Hippocampal formation (tissue), 2 donors: Measurements from ENCODE around the gene TFIP11.

ENCODE experiments used
- DNase-seq, 2 donors: peaks; one replicate each; lab custom pipeline; 2025; lab: John Stamatoyannopoulos, UW

TFIP11 gene

GRCh38 chr22:26503758-26504157 lies 8.5 kb downstream of the TFIP11 start:
- no peak for DNase-seq

GRCh38 chr22:26502688-26503561 lies 9.3 kb downstream of the TFIP11 start:
- peak; percentile 15 to 47 for DNase-seq

- DNase-seq: no peak
These were observed 10.3 kb downstream of the TFIP11 start for GRCh38 chr22:26501996-26502395.

GRCh38 chr22:26499188-26499703 lies 13.0 kb downstream of the TFIP11 start:
- no peak for DNase-seq

GRCh38 chr22:26496456-26496855 lies 15.8 kb downstream of the TFIP11 start:
- no peak for DNase-seq

GRCh38 chr22:26494506-26494905 lies 17.8 kb downstream of the TFIP11 start:
- no peak for DNase-seq

GRCh38 chr22:26492220-26492619 lies 20.1 kb downstream of the TFIP11 start:
- no peak for DNase-seq

- DNase-seq: no peak
These were observed 22.7 kb downstream of the TFIP11 start for GRCh38 chr22:26489447-26490036.

- no peak for DNase-seq
These were observed 24.3 kb downstream of the TFIP11 start for GRCh38 chr22:26487996-26488395.

- DNase-seq: no peak
These were observed 25.9 kb downstream of the TFIP11 start for GRCh38 chr22:26486394-26486793.

- DNase-seq: no peak
These were observed 26.4 kb downstream of the TFIP11 start for GRCh38 chr22:26485806-26486390.

- DNase-seq: no peak
These were observed 27.3 kb downstream of the TFIP11 start for GRCh38 chr22:26485013-26485412.

GRCh38 chr22:26484360-26484706 lies 27.9 kb downstream of the TFIP11 start:
- no peak for DNase-seq

GRCh38 chr22:26483439-26484359 lies 28.6 kb downstream of the TFIP11 start, which contains the start of the genes HPS4 and SRRD:
HPS4 (minus strand) TSS chr22:26483783; CDS start chr22:26481762, 2,021 bp downstream.
SRRD (plus strand) TSS chr22:26483877; CDS start chr22:26483891, 14 bp downstream.
- DNase-seq: peak; percentile 59 to 82

GRCh38 chr22:26483043-26483438 lies 29.2 kb downstream of the TFIP11 start:
- no peak for DNase-seq

- DNase-seq: no peak
These were observed 30.1 kb downstream of the TFIP11 start for GRCh38 chr22:26482161-26482560.

- no peak for DNase-seq
These were observed 30.6 kb downstream of the TFIP11 start for GRCh38 chr22:26481694-26482093.

GRCh38 chr22:26481112-26481693 lies 31.1 kb downstream of the TFIP11 start:
- no peak for DNase-seq

- DNase-seq: no peak
These were observed 31.7 kb downstream of the TFIP11 start for GRCh38 chr22:26480611-26480932.

- DNase-seq: no peak
These were observed 32.3 kb downstream of the TFIP11 start for GRCh38 chr22:26479792-26480610.
